GM23338 (cell line): ENCODE data around the gene SCN3B. TPM values are rescaled to one million over a fixed set of nuclear protein-coding genes. Genes with fewer than 3 reads are reported as not detected.

ENCODE experiments used
- ATAC-seq: fragments of 200-7000 bp; cut with Tn5 transposase; 3 replicates; pipeline ENCODE4 v1.9.1; 2020
- DNase-seq: peaks from one replicate; pipeline ENCODE4 v3.0.0-alpha.2; 2015; ENCODE audit warnings: low spot score
- H2AFZ ChIP-seq: fragments of 200-600 bp; sonication (generic); 2 replicates; pipeline ENCODE4 v1.8.0; 2016; ENCODE audit warnings: antibody characterized with exemption, mild to moderate bottlenecking, moderate library complexity
- H3F3A ChIP-seq: fragments of 200-600 bp; sonication (generic); replicated peaks from 2 replicates; pipeline ENCODE4 v1.8.0; 2017; ENCODE audit warnings: antibody characterized with exemption, mixed run types, low read depth
- H3K27ac ChIP-seq: fragments of 200-600 bp; sonication (generic); 2 replicates; pipeline ENCODE4 v1.6.1; 2016; ENCODE audit warnings: low read depth
- H3K27me3 ChIP-seq: fragments of 200-600 bp; sonication (generic); 2 replicates; pipeline ENCODE4 v1.8.0; 2016; ENCODE audit warnings: mild to moderate bottlenecking, mixed run types, moderate library complexity; ENCODE audit not compliant: insufficient read depth
- H3K36me3 ChIP-seq: fragments of 200-600 bp; sonication (generic); 2 replicates; pipeline ENCODE4 v1.8.0; 2016; ENCODE audit warnings: mild to moderate bottlenecking; ENCODE audit not compliant: insufficient read depth
- H3K4me1 ChIP-seq: fragments of 200-600 bp; sonication (generic); 2 replicates; pipeline ENCODE4 v1.8.0; 2016; ENCODE audit warnings: mild to moderate bottlenecking, moderate library complexity; ENCODE audit not compliant: insufficient read depth
- H3K4me2 ChIP-seq: fragments of 200-600 bp; sonication (generic); 2 replicates; pipeline ENCODE4 v1.7.1; 2017; ENCODE audit warnings: mixed run types
- H3K4me3 ChIP-seq: fragments of 200-600 bp; sonication (generic); 2 replicates; pipeline ENCODE4 v1.6.1; 2016; ENCODE audit warnings: mixed run types
- H3K79me2 ChIP-seq: fragments of 200-600 bp; sonication (generic); replicated peaks from 2 replicates; pipeline ENCODE4 v1.8.0; 2017; ENCODE audit warnings: mild to moderate bottlenecking; ENCODE audit not compliant: insufficient read depth
- H3K9me2 ChIP-seq: fragments of 200-600 bp; sonication (generic); 2 replicates; pipeline ENCODE4 v1.8.0; 2017; ENCODE audit not compliant: insufficient read depth
- H4K20me1 ChIP-seq: fragments of 200-600 bp; sonication (generic); replicated peaks from 2 replicates; pipeline ENCODE4 v1.8.0; 2017; ENCODE audit warnings: mild to moderate bottlenecking; ENCODE audit not compliant: insufficient read depth
- H3K27ac Mint-ChIP-seq: 2 replicates; pipeline ENCODE4 v1.8.0; 2020; ENCODE audit warnings: inconsistent platforms, mild to moderate bottlenecking, moderate library complexity, mixed read lengths
- H3K27me3 Mint-ChIP-seq: 3 replicates; pipeline ENCODE4 v1.8.0; 2022; ENCODE audit warnings: low read depth, mild to moderate bottlenecking, moderate library complexity, mixed read lengths, inconsistent platforms; ENCODE audit not compliant: insufficient read depth, poor library complexity
- H3K36me3 Mint-ChIP-seq: 3 replicates; pipeline ENCODE4 v1.8.0; 2021; ENCODE audit warnings: low read depth, mild to moderate bottlenecking, inconsistent platforms, moderate library complexity, mixed read lengths
- H3K4me1 Mint-ChIP-seq: 3 replicates; pipeline ENCODE4 v1.8.0; 2020; ENCODE audit warnings: mild to moderate bottlenecking, inconsistent platforms, mixed read lengths
- H3K4me3 Mint-ChIP-seq: 3 replicates; pipeline ENCODE4 v1.8.0; 2021; ENCODE audit warnings: moderate library complexity, mild to moderate bottlenecking, inconsistent platforms, mixed read lengths
- H3K9me3 Mint-ChIP-seq: 3 replicates; pipeline ENCODE4 v1.8.0; 2020; ENCODE audit warnings: moderate library complexity, mild to moderate bottlenecking, inconsistent platforms, mixed read lengths
- CREB1 ChIP-seq: fragments of 250-450 bp; sonication (Bioruptor Pico); IDR thresholded peaks from 2 replicates; pipeline ENCODE4 v1.5.0; 2020; ENCODE audit warnings: low read depth, mild to moderate bottlenecking, moderate library complexity
- NANOG ChIP-seq: IDR thresholded peaks from 2 replicates; pipeline ENCODE4 v1.6.1; 2016; ENCODE audit warnings: antibody characterized with exemption, borderline replicate concordance
- POLR2AphosphoS5 ChIP-seq: IDR thresholded peaks from 2 replicates; pipeline ENCODE4 v1.6.1; 2016; ENCODE audit warnings: antibody characterized with exemption, low read depth
- REST ChIP-seq: IDR thresholded peaks from one replicate; pipeline ENCODE4 v1.6.1; 2018; ENCODE audit warnings: antibody characterized with exemption; ENCODE audit not compliant: unreplicated experiment
- STAT1 ChIP-seq: IDR thresholded peaks from one replicate; pipeline ENCODE4 v1.6.1; 2016; ENCODE audit warnings: antibody characterized with exemption; ENCODE audit not compliant: unreplicated experiment
- ZNF114 ChIP-seq: fragments of 250-450 bp; sonication (Bioruptor Pico); IDR thresholded peaks from 2 replicates; pipeline ENCODE4 v1.5.0; 2020; ENCODE audit warnings: mild to moderate bottlenecking, moderate library complexity
- ZNF462 ChIP-seq: fragments of 250-450 bp; sonication (Bioruptor Pico); IDR thresholded peaks from 2 replicates; pipeline ENCODE4 v1.5.0; 2020; ENCODE audit warnings: mild to moderate bottlenecking, moderate library complexity
- polyA plus RNA-seq: library from polyadenylated mRNA; unstranded; fragments of >200 nt; fragmentation: Nextera tagmentation; extraction: Ambion mirVana; gene quantifications from 2 replicates; pipeline ENCODE4 v1.2.1, GENCODE V29; 2016
- total RNA-seq: library from RNA; depleted of rRNA; stranded (reverse); fragments of >200 nt; shearing (Covaris generic); gene quantifications from 2 replicates; pipeline ENCODE4 v1.2.3, GENCODE V29; 2014
- TF ChIP-seq, protein P1 (sequence below): IDR thresholded peaks from 2 replicates; pipeline ENCODE4 v1.6.1; 2016; ENCODE audit warnings: antibody characterized with exemption

Gene SCN3B
- total and polyA plus RNA-seq, 2 experiments from 2014 or later = 0.74 to 1.7 TPM

GRCh38 chr11:123616505-123617198 is 37.8 kb downstream of the SCN3B start:
- Histone ChIP-seq H3K4me2 (no peak overlapping the region), H3K79me2 (no peaks in the 10 kb centered on the region), H3K36me3 (no peaks in the 10 kb centered on the region; the same call in 1 of the 2 replicates), H3K27me3 (no peaks in the 10 kb centered on the region), H3K4me3 (no peak overlapping the region), H3K27ac (no peak overlapping the region), H3K9me2 (no peaks in the 10 kb centered on the region), H4K20me1 (no peaks in the 10 kb centered on the region), H2AFZ (no peak overlapping the region), H3F3A (no peaks in the 10 kb centered on the region), H3K4me1 (no peaks in the 10 kb centered on the region)
- H3K9me3 Mint-ChIP-seq = no peaks in the 10 kb centered on the region
- H3K36me3 Mint-ChIP-seq = peaks cover 16% of the 10 kb centered on the region
- peaks cover 2% of the 10 kb centered on the region for H3K27me3 Mint-ChIP-seq
- no peak overlapping the region for H3K27ac Mint-ChIP-seq
- no peak overlapping the region for H3K4me3 Mint-ChIP-seq
- TF ChIP-seq, protein P1, sequence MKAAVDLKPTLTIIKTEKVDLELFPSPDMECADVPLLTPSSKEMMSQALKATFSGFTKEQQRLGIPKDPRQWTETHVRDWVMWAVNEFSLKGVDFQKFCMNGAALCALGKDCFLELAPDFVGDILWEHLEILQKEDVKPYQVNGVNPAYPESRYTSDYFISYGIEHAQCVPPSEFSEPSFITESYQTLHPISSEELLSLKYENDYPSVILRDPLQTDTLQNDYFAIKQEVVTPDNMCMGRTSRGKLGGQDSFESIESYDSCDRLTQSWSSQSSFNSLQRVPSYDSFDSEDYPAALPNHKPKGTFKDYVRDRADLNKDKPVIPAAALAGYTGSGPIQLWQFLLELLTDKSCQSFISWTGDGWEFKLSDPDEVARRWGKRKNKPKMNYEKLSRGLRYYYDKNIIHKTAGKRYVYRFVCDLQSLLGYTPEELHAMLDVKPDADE = no peak
- TF ChIP-seq CREB1 (CRISPR knock-in tag) = no peak
- no peak for TF ChIP-seq POLR2AphosphoS5
- TF ChIP-seq NANOG = no peak
- no peak for TF ChIP-seq STAT1
- no peak for TF ChIP-seq REST
- no peak for TF ChIP-seq ZNF462 (CRISPR knock-in tag)
- no peak for TF ChIP-seq ZNF114 (CRISPR knock-in tag)
- DNase-seq (no peak), ATAC-seq (no peak)
- no peaks in the 10 kb centered on the region for H3K4me1 Mint-ChIP-seq
